ENCODE data around the gene SLC25A18.

The SLC25A18 gene

DNA sequence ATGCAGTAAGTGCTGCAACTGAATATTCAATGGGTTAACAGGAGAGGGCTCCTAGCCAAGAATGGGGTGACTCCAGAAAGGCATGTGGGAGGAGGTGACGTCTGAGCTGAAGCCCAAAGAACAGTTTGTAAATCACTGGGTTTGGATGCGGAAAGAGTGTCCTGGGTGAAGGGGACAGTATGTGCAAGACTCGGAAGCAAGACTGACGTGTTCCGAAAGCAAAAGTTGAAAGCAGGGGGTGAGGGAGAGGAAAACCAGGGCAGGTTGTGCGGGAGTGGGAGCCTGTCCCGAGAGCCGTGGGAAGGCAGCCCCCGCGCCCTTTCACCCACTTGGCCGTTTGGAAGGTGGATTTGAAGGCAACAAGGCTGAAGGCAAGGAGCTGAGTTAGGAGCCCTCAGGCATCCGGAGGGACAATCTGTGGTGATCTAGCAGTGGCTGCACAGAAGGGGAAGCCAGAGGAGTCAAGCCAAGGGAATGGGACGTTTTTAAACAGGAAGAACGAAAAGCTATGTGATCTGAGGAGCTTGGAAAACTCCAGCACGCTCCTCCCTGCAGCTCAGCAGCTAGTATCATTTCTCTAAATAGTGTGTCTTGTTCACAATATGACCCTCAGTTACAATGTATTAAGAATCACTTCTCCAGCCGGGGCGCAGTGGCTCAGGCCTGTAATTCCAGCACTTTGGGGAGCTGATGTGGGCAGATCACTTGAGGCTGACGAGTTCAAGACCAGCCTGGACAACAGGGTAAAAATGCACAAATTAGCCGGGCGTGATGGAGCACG lies 7.7 kb downstream of the SLC25A18 start:
- peak; percentile 86 for DNase-seq (ENCODE audit: low spot score)

DNA sequence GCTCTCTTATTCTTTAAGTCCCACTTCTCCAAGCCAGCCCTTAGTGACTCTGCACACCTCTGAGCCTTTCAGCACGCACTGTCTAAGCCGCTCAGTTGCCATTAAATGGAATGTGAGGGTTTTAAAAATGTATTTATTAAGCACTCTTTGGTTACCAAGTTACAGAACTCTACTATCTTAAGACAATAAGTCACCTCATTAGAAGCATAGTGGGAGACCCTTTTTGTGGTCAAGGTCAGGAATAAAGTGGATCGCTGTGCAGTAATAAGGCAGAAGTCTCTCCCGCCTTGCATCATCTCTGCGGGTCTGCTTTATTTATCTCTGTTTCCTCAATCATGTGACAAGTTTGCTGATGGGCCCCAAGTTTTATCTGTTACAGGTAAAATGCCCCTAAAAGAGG lies 11.9 kb downstream of the SLC25A18 start:
- no peak for DNase-seq (ENCODE audit: low spot score)

DNA sequence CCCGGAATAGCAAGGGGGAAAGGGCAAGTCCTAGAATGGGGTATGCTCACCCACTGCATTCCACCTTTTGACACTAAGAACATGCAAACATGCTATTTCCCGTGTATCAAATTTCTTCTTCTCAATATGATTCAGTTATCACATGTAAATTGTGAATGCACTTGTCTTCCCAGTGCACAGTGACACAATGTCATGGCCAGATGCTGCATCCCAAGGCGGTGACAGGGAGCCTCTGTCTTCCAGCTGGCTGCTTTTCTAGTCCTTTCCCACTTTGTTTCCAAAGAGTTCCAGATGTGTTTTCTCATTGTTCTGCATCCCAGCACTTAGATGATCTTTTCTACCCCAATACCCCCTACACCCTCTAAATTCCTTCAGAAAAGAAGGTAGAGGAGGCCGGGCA lies 12.4 kb downstream of the SLC25A18 start:
- peak; percentile 57 for DNase-seq (ENCODE audit: low spot score)

DNA sequence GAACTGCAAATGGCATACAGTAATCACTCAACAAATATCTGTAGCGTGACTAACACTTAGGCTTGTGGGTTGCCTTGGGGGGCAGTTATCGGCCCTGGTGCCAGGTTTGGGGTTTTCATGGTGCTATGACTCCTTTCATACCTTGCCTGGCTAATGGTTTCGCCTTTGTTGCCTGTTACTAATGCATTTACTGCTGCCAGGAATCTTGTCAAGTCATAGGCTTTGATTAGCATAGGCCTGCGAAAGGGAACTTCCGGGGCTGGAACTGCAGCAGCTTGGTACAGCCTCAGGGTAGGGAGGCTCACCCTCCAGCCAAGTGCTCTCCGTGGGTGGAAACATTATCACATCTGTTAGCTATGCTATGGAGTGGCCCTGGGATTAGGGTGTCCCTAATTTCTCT lies 13.2 kb downstream of the SLC25A18 start:
- no peak for DNase-seq (ENCODE audit: low spot score)

DNA sequence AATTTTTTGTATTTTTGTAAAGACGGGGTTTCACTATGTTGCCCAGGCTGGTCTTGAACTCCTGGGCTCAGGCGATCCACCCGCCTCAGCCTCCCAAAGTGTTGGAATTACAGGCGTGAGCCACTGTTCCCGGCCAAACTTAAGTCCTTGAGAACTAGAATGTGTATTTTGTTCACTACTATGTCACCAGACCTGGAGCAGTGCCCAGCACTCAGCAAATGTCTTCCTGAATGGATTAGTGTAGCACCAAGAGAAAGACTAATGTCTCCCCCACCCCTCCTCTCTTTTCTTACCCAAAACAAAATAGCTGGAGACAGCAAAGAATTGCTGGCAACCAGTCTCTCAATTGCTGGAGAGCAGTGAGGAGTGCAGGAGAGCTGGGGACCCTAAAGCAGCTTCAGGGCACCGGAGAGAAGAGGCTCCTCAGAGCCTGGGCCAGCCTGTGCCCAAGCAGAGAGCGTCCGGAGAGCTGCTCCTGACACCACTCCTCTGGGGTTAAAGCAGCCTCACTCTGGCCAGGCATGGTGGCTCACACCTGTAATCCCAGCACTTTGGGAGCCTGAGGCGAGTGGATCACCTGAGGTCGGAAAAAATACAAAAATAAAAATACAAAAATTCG lies 14.9 kb downstream of the SLC25A18 start:
- peak; percentile 83 for DNase-seq (ENCODE audit: low spot score)

DNA sequence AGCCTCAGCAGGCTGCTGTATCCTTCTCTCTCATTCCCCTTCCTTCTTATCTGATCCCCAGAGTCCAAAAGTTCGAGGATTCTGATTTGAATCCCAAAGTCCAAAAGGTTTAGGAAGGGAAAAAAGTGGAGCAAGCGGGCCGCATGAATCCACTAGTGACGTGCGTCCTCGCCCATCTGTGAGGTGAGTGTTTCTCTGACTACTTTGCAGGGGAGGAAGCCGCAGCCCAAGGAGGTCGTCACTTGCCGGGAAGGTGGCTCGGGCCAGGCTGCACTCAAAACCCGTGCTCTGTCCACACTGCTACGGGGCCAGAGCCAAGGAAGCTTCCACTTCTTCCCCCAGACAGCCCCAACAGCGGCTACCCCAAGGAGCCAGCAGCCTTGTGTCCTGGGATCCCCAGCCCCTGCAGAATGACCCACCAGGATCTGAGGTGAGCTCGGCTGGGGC lies 16.3 kb downstream of the SLC25A18 start:
- DNase-seq (ENCODE audit: low spot score), result no peak

DNA sequence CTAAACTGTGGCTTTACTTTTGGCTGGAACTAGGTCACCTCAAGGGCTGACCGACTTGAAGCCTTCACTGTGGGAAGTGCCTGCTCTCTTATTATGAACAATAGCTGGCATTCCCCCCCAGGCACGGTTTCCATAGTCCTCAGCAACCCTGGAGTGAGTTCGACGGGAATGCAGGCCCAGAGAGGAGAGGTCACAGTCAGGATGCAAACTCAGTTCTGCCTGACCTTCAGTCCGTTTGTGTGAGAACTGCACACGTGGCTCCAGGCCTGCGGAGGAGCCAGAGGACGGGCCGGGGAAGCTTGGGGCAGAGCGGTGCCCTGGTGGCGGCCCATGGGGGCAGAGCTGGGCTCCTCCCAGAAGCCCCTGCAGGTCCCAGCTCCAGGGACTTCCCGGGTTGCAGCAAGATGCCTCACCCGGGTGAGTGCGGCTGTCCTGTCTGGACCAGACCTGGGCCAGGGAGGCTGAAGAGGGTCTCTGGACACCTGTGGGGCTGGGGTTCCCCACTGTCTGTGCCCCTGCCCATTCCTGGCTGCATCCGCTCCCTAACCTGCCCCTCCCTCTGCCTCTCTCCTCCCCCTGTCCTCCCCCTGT lies 17.2 kb downstream of the SLC25A18 start:
- DNase-seq (ENCODE audit: low spot score), result no peak

DNA sequence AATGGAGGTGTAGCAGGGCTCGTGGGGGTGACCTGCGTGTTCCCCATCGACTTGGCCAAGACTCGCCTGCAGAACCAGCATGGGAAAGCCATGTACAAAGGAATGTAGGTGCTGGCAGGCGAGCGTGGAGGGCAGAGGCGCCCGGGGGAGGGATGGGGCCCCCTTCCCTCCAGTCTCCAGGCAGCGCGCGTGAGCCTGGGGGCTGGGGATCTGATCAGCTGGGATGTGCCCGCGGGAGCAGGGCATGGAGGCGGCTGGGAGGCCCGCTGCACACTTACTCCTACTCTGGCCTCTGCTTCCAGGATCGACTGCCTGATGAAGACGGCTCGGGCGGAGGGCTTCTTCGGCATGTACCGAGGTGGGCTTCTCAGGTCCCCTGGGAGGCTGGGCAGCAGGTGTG lies 17.8 kb downstream of the SLC25A18 start:
- DNase-seq (ENCODE audit: low spot score), result no peak

DNA sequence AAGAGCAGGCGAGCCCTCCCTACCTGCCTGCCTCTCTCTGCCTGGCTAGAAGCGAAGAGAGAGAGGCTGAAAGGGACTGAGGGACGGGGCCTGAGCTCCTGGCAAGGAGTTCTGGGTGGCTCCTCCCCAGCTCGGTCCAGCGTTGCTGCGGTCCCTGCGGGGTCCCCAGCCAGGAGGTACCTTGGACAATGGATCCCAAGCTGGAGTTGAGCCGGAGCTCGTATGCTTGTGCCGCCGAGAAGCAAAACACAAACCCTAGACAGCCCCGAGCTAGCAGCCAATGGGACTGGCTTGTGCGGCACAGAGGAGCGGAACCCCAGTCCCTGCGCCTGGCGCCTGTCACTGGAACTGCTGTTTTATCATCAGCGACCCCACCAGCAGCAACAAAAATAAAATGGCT lies 18.3 kb downstream of the SLC25A18 start:
- DNase-seq (ENCODE audit: low spot score), result no peak

DNA sequence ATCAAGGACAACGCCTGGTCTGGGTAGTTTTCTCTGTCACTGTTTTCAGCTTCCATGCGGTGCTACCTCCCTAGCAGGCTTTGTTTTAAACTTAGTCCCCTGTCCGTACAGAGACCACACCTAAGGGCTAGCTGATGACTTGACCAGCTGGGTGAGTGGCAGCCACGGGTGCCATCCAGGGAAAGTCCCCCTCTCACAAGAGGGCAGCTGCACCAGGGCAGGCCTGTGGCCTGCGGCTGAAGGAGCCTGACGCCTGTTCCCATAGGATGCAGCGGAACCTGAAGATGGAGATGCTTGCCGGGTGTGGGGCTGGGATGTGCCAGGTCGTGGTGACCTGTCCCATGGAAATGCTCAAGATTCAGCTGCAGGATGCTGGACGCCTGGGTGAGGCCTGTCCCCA lies 19.9 kb downstream of the SLC25A18 start:
- DNase-seq (ENCODE audit: low spot score), result no peak

DNA sequence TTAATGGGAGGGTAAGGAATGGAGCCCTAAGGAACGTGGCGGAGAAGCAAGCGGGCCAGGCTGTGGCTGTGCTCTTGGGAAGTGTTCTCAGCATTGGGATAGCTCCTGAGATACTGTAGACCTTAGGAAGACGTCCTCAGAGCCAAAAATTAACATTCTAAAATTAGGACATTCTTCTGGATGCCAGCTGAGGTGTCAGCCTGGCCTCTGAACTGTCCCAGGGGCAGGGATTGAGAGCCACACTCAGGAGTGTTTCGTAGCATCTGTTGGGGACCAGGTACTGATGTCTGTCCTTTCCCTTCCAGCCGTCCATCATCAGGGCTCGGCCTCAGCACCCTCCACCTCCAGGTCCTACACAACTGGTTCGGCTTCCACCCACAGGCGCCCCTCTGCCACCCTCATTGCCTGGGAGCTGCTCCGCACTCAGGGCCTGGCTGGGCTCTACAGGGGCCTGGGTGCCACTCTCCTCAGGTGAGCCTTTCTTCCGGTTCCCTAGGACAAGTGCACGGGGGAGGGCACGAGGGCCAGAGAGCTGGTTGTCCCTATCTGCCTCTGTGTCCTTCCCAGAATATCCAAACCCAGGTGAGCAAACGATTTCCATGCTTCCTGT lies 23.6 kb downstream of the SLC25A18 start:
- no peak for DNase-seq (ENCODE audit: low spot score)

DNA sequence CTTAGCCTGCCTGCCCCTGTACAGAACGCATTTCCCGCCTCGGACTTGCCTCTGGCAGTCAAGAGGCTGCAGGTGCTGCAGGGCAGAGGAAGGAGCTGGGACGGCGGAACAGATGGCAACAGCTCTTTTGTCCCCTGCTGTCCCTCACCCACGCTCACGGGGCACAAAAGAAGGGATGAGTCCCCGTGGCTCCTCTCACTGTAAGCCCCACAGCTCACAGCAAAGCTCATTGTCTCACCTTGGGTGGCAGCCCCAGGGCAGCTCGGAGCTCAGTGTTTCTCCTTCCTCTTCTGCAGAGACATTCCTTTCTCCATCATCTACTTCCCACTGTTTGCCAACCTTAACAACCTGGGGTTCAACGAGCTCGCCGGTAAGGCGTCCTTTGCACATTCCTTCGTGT lies 24.3 kb downstream of the SLC25A18 start:
- no peak for DNase-seq (ENCODE audit: low spot score)

DNA sequence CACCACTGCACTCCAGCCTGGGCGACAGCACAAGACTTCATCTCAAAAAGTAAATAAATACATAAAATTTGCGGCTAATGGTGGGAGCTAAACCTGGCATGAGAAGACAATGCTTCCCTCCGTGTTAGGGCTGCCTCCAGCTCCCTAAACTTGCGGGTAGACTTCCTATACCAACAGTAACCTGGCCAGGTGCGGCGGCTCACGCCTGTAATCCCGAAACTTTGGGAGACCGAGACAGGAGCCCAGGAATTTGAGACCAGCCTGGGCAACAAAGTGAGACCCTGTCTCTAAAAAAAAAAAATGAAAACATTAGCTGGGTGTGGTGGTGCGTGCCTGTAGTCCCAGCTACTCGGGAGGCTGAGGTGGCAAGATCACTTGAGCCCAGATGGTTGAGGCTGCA lies 25.3 kb downstream of the SLC25A18 start:
- DNase-seq (ENCODE audit: low spot score), result no peak

DNA sequence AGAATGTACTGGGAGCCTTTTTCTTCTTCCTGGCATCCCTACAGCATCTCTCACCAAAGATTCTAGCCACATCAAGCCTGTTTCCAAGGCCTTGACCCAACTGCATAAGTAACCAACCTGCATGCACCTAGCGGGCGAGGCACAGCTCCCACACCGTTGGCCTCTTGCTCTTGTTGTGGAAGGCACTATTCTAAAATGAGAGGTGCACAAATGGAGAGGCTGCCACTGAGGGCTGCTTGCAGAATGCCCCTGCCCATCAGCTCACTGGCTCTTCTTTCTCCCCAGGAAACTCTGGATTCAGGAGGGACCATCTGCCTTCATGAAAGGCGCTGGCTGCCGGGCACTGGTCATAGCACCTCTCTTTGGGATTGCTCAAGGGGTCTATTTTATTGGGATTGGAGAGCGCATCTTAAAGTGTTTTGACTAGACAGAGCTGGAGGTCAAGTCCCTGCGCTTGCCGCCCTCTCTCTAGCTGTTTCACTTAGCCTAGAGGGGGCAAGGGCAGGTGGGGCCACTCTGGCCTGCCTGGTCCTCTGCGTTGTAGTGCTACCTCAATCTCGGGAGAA lies 26.6 kb downstream of the SLC25A18 start:
- no peak for DNase-seq (ENCODE audit: low spot score)

DNA sequence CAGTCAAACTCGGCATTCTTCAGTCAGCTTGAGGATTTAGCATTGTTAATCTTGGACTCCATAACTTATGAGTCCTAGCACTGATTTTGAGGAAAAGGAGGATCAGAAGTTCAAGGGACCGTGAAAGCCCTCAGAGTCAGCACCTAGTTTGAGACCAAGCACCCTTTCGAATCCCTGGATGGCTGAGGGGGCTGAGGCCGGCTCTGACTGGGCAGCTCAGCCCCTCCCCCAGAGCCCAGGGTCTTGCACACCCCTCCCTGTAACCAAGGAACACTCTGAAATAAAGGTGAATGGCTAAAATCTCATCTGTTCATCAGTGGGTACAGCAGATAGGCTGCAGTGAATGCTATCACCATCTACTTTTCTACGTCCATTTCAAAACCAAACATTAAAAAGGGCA lies 27.3 kb downstream of the SLC25A18 start:
- no peak for DNase-seq (ENCODE audit: low spot score)

DNA sequence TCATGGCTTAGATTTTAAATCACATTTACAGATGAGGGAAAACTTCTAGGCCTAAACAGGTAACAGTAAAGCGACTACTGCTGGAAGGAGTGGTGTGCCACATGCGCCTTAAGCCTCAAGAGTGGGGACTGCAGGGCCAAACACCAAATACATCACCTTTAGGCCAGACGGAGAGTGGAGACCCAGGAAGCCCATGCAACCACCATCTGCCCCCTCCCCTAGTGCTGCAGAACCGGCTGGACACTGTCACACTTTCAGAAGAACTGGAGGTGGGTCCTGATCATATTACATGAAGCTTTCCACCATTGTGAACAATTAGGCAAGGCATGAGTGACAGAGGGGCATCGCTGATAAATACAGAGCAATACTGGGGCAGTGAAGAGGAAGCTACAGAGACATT lies 28.9 kb downstream of the SLC25A18 start:
- DNase-seq (ENCODE audit: low spot score), result no peak

DNA sequence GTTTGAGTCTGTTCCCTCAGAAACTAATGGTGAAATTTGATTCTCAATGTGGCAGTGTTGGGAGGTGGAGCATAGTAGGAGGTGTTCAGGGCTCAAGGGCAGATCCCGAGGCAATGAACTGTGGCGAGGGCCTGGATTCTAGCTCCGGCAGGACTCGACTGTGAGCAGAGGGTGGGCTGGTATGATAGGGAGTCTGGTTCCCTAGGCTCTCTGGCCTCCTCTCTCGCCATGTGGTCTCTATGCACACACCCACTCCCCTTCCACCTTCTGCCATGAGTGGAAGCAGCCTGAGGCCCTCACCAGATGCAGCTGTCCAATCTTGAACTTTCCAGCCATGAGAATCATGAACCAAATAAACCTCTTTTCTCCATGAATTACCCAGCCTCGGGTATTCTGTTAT lies 32.9 kb downstream of the SLC25A18 start:
- DNase-seq (ENCODE audit: low spot score), result no peak

DNA sequence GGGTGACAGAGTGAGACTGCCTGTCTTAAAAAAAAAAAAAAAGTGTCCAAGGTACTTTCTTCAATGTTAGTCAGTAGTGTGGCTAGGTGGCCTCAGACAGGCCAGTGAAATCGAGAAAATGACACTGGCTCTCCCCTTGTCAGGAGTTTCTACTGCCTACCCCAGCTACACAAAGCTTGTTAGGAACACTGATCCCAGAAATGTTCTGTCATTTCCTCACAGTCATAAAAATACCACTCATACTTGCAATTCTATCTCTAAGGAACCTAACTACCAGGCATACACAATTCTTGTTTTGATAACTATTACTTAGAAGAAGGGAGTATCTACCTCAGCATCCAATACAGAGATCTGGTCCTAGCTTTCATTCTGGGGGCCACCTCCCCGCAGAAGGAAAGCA lies 33.9 kb downstream of the SLC25A18 start:
- no peak for DNase-seq (ENCODE audit: low spot score)

DNA sequence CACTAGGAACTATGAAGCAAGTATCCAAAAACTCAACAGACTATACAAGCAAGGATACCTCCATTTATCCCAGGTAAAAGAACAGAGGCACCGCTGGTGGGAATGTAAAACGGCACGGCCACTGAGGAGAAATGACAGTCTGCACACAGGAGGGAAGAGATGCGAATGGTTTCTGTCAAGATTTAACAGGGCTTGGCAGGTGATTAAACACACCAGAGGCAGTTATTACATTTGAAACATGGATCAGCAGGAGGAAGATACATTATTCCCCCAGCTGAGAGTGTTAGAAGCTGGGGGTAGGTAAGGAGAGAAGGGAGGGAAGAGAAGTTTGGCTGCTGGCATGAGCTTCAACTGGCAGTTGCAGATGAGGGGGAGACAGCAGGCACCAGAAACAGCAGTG lies 35.0 kb downstream of the SLC25A18 start:
- no peak for DNase-seq (ENCODE audit: low spot score)

DNA sequence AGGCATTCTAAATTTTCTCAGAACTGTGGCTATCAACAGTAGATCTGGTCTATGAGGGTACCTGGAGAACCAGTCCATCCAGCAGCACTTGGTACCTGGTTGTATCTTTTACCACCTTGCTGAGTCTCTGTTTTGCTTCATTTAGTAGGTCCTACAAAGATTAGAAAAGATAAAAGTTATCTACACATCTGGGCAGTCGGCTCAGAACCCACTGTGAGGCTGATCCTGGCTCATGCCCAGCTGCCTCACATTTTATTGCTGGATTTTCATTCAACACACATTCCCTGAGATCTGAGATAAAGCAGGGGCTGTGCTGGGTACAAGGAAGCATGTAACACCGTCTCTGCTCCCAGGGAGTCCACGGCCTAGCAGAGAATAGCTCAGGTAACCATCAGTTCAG lies 37.7 kb downstream of the SLC25A18 start:
- DNase-seq (ENCODE audit: low spot score), result no peak

DNA sequence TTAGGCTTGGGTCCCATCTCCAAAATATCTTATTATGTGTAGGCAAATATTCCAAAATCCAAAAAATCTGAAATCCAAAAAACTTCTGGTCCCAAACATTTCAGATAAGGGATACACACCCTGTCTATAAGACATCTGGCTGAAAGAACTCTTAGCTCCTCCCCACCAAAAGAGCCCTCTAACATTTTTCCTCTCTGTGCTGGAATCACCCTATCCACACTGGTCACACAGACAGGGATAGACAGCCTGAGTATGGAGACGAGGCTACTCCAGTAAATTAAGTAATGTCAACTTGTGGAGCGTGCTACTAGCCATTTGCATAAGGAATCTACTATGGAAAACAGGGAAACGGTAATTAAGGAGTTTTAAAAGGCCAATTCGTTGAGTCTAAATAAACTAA lies 40.4 kb downstream of the SLC25A18 start:
- DNase-seq (ENCODE audit: low spot score), result no peak

DNA sequence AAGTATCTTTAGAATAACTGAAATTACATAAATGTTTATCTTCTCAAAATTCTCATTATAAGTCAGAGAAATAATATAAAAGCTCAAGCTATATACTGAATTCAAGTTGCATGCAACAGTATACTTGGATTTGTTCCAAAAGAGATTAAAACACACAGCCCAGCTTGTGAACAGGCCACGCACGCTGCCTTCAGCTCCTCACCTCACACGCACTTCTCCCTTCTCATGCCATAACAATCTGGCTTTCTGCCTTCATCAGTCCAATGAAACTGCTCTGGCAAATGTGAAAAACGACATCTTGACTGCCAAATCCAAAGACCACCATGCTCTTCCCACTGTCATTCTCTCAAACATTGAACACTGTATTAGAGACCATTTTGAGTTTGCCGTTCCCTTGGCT lies 43.2 kb downstream of the SLC25A18 start:
- no peak for DNase-seq (ENCODE audit: low spot score)

Measured in putamen (tissue), 1 donor.